ENCODE data around the gene ARHGEF18. TPM values are rescaled to one million over a fixed set of nuclear protein-coding genes. Genes with fewer than 3 reads are reported as not detected.

ARHGEF18 gene
- total and polyA plus RNA-seq, 2 of the 13 experiments (the other 11 are each of a cell fraction or from before 2014, with no cell fraction given) = 4.2 to 17.5 TPM

DNA sequence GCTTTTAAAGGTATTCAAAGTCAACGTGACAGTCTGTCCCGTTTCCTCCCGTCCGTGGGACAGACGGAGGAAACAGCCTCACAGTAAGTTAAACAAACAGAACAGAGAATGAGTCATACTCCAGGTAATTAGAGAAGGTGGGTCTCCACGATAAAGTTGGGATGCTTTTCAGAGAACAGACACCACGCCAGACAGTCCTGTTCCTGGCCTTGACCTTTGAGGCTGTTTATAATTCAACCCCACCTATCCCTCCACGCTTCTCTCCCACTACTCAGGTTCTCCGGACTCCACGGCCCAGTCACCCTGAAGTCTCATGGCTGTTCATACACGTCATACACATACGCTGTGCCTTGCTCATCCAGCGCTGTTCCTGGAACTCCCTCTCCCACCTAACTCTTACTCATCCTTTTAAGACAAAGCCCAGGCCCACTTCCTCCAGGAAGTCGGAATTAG is 42.5 kb downstream of the ARHGEF18 start (continued):
- TF ChIP-seq, protein P1, sequence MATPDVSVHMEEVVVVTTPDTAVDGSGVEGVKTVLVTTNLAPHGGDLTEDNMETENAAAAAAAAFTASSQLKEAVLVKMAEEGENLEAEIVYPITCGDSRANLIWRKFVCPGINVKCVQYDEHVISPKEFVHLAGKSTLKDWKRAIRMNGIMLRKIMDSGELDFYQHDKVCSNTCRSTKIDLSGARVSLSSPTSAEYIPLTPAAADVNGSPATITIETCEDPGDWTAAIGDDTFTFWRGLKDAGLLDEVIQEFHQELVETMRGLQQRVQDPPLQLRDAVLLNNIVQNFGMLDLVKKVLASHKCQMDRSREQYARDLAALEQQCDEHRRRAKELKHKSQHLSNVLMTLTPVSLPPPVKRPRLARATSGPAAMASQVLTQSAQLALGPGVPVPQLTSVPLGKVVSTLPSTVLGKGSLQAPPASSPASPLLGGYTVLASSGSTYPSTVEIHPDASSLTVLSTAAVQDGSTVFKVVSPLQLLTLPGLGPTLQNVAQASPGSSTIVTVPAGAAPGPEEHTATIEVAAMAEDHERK (CRISPR knock-in tag; IDR thresholded peaks at IDR 0.05; ENCODE audit: low read depth) = no peak
- TF ChIP-seq, protein P2, sequence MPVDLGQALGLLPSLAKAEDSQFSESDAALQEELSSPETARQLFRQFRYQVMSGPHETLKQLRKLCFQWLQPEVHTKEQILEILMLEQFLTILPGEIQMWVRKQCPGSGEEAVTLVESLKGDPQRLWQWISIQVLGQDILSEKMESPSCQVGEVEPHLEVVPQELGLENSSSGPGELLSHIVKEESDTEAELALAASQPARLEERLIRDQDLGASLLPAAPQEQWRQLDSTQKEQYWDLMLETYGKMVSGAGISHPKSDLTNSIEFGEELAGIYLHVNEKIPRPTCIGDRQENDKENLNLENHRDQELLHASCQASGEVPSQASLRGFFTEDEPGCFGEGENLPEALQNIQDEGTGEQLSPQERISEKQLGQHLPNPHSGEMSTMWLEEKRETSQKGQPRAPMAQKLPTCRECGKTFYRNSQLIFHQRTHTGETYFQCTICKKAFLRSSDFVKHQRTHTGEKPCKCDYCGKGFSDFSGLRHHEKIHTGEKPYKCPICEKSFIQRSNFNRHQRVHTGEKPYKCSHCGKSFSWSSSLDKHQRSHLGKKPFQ (CRISPR knock-in tag; IDR thresholded peaks at IDR 0.05; ENCODE audit: insufficient replicate concordance) = no peak
- TF ChIP-seq ZNF12 (CRISPR knock-in tag; IDR thresholded peaks at IDR 0.05) (no peak), ZNF296 (CRISPR knock-in tag; conservative IDR thresholded peaks at IDR 0.05) (no peak), HNF4A (CRISPR knock-in tag; IDR thresholded peaks at IDR 0.05) (no peak), ZNF34 (CRISPR knock-in tag; IDR thresholded peaks at IDR 0.05; ENCODE audit: borderline replicate concordance) (no peak), THAP11 (CRISPR knock-in tag; IDR thresholded peaks at IDR 0.05) (peak; percentile 37; the same call in 1 of the 2 replicates), ZNF205 (CRISPR knock-in tag; IDR thresholded peaks at IDR 0.05) (no peak), ZNF326 (CRISPR knock-in tag; IDR thresholded peaks at IDR 0.05; ENCODE audit: borderline replicate concordance) (no peak), PITX1 (CRISPR knock-in tag; IDR thresholded peaks at IDR 0.05) (no peak), ATF7 (IDR thresholded peaks at IDR 0.05) (no peak), ATF7 (CRISPR knock-in tag; IDR thresholded peaks at IDR 0.05) (no peak), NFIC (IDR thresholded peaks at IDR 0.05; ENCODE audit: low read length) (no peak), ZNF549 (CRISPR knock-in tag; IDR thresholded peaks at IDR 0.05) (no peak), ZNF772 (CRISPR knock-in tag; IDR thresholded peaks at IDR 0.05) (no peak)
- TF ChIP-seq, protein P3, sequence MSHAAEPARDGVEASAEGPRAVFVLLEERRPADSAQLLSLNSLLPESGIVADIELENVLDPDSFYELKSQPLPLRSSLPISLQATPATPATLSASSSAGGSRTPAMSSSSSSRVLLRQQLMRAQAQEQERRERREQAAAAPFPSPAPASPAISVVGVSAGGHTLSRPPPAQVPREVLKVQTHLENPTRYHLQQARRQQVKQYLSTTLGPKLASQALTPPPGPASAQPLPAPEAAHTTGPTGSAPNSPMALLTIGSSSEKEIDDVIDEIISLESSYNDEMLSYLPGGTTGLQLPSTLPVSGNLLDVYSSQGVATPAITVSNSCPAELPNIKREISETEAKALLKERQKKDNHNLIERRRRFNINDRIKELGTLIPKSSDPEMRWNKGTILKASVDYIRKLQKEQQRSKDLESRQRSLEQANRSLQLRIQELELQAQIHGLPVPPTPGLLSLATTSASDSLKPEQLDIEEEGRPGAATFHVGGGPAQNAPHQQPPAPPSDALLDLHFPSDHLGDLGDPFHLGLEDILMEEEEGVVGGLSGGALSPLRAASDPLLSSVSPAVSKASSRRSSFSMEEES (CRISPR knock-in tag; IDR thresholded peaks at IDR 0.05) = no peak
- TF ChIP-seq, protein P4, sequence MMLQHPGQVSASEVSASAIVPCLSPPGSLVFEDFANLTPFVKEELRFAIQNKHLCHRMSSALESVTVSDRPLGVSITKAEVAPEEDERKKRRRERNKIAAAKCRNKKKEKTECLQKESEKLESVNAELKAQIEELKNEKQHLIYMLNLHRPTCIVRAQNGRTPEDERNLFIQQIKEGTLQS (CRISPR knock-in tag; IDR thresholded peaks at IDR 0.05) = peak; percentile 80
- TF ChIP-seq, protein P5, sequence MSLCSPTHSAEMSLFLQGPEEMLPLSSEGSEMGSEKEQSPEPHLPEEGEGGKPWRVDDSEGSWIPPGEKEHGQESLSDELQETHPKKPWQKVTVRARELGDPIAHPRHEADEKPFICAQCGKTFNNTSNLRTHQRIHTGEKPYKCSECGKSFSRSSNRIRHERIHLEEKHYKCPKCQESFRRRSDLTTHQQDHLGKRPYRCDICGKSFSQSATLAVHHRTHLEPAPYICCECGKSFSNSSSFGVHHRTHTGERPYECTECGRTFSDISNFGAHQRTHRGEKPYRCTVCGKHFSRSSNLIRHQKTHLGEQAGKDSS (CRISPR knock-in tag; IDR thresholded peaks at IDR 0.05; ENCODE audit: borderline replicate concordance, low read depth) = no peak
- TF ChIP-seq, protein P6, sequence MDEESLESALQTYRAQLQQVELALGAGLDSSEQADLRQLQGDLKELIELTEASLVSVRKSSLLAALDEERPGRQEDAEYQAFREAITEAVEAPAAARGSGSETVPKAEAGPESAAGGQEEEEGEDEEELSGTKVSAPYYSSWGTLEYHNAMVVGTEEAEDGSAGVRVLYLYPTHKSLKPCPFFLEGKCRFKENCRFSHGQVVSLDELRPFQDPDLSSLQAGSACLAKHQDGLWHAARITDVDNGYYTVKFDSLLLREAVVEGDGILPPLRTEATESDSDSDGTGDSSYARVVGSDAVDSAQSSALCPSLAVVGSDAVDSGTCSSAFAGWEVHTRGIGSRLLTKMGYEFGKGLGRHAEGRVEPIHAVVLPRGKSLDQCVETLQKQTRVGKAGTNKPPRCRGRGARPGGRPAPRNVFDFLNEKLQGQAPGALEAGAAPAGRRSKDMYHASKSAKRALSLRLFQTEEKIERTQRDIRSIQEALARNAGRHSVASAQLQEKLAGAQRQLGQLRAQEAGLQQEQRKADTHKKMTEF (CRISPR knock-in tag; IDR thresholded peaks at IDR 0.05) = 0 out of 2 replicates have a peak, but pooled peaks have one; percentile 21
- TF ChIP-seq, protein P7, sequence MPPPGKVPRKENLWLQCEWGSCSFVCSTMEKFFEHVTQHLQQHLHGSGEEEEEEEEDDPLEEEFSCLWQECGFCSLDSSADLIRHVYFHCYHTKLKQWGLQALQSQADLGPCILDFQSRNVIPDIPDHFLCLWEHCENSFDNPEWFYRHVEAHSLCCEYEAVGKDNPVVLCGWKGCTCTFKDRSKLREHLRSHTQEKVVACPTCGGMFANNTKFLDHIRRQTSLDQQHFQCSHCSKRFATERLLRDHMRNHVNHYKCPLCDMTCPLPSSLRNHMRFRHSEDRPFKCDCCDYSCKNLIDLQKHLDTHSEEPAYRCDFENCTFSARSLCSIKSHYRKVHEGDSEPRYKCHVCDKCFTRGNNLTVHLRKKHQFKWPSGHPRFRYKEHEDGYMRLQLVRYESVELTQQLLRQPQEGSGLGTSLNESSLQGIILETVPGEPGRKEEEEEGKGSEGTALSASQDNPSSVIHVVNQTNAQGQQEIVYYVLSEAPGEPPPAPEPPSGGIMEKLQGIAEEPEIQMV (CRISPR knock-in tag; IDR thresholded peaks at IDR 0.05; ENCODE audit: low read depth) = no peak
- TF ChIP-seq, protein P8, sequence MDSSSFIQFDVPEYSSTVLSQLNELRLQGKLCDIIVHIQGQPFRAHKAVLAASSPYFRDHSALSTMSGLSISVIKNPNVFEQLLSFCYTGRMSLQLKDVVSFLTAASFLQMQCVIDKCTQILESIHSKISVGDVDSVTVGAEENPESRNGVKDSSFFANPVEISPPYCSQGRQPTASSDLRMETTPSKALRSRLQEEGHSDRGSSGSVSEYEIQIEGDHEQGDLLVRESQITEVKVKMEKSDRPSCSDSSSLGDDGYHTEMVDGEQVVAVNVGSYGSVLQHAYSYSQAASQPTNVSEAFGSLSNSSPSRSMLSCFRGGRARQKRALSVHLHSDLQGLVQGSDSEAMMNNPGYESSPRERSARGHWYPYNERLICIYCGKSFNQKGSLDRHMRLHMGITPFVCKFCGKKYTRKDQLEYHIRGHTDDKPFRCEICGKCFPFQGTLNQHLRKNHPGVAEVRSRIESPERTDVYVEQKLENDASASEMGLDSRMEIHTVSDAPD (CRISPR knock-in tag; IDR thresholded peaks at IDR 0.05) = no peak

All from HepG2 (cell line).